Stimulated activated CD8-positive, alpha-beta memory T cell treated with anti-CD3 and anti-CD28 coated beads, Interleukin-15, amount 100 ng/mL, for 48 hours (primary cell): ENCODE measurements around the gene ADGRA1.
"Not testable (repeated sequence)": the region's sequence is repeated elsewhere in the genome, so short reads cannot be mapped to it uniquely, and the experiment has no call there.

ENCODE experiments used
- DNase-seq, 2 donors: peaks; one replicate each; pipeline ENCODE4 v3.0.0-alpha.2; 2020; ENCODE audit warnings: low read depth in 2 of 2

ADGRA1 gene

DNA sequence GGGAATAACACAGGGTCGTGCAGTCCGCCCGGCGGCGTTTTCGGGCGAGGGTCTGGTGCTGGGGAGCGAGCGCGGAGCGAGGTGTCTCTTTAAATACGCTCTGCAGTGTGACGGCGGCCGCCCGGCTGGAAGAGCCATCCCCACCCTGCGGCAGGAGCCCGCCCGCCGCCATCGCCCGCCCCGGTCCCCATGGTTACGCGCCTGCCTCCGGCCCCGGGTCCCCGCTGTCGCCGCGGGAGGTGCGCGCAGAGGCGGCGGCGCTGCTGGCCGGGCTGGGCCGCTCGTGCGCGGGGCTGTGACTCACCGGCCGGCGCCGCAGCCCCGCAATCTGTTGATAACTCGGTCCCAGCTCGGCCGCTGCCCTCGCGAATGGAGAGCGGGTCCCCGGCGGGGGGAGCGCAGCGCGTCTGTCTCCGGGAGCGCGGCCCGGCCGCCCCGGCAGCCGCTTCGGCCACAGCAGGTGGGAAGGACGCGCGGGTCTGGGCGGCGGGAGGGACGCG lies at the start of gene ADGRA1:
TSS of gene ADGRA1 (plus strand) at position 246 of the 500 bp plus-strand sequence. CDS start 986 bp downstream, outside the sequence.
- DNase-seq: no peak

DNA sequence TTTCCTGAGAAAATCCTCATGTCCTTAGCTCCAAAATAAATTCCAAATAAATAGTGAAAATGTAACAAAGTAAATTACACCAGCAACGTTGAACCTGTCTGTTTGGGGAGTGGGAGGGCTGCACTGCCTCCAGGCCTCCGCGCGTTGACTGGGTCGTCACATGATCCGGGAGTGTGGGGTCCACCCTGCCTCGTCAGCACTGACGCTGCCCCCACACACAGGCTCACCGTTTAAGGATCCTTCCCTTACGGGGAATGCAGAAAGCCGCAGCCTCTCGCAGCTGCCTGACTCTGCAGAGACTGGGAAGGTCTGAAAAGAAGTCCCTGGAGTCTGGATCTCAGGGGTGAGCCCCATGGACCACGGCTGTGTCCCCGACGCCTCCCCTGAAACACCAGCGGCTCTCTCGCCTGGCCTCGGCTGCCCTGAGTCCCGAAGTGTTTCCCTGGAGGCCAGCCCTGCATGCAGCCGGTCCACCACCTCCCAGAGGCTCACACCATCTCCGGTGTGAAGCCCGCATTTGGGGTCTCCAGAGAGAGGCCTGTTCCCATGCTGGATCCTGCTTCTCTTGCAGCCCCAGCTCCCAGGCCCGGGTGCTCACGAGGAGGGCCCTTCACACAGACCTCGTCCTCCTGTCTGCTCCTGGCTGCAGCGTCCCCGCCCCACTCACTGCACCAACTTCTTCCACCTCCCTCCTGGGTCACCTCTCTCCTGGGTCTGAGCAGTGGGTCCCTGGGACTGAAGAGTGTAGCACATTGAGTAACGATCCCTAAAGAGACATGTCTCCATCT lies 49.5 kb upstream of the ADGRA1 start:
- DNase-seq: no peak

GRCh38 chr10:133039107-133039802 lies 48.5 kb upstream of the ADGRA1 start:
- DNase-seq: no peak

GRCh38 chr10:133039803-133040165 lies 47.9 kb upstream of the ADGRA1 start:
- no peak for DNase-seq

- no peak for DNase-seq
Observed at GRCh38 chr10:133040198-133040597, 47.5 kb upstream of the ADGRA1 start.

DNA sequence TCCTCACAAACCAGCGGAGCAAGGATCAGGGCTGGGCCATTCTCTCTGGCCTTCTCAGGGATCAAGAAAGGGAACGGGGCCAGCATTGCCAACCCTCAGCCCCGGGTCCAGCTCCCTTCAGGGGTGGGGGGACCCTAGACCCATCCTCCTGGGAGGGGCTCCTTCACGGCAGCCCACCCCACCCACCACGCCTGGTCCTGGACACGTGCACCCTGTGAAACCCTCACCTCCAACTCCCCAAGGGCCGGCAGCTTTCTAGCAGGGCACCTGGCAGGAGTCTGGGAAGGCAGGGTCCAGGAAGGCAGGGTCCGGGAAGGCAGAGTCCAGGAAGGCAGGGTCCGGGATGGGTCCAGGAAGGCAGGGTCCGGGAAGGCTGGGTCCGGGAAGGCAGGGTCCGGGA lies 46.6 kb upstream of the ADGRA1 start:
- no peak for DNase-seq

DNA sequence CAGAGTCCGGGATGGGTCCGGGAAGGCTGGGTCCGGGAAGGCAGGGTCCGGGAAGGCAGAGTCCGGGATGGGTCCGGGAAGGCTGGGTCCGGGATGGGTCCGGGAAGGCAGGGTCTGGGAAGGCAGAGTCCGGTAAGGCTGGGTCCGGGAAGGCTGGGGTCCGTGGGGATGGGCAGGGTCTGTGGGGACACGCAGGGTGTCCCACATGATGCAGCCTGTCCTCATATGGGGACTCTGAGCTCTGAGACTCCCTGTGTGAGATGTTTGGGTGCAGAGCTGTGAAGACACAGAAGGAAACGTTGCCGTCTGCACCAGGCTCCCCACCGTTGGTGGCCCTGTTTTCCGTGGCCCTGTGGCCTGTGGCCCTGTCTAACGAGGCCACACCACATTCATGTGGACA lies 45.7 kb upstream of the ADGRA1 start:
- no peak for DNase-seq

GRCh38 chr10:133042816-133043215 lies 44.9 kb upstream of the ADGRA1 start:
- DNase-seq: no peak

DNA sequence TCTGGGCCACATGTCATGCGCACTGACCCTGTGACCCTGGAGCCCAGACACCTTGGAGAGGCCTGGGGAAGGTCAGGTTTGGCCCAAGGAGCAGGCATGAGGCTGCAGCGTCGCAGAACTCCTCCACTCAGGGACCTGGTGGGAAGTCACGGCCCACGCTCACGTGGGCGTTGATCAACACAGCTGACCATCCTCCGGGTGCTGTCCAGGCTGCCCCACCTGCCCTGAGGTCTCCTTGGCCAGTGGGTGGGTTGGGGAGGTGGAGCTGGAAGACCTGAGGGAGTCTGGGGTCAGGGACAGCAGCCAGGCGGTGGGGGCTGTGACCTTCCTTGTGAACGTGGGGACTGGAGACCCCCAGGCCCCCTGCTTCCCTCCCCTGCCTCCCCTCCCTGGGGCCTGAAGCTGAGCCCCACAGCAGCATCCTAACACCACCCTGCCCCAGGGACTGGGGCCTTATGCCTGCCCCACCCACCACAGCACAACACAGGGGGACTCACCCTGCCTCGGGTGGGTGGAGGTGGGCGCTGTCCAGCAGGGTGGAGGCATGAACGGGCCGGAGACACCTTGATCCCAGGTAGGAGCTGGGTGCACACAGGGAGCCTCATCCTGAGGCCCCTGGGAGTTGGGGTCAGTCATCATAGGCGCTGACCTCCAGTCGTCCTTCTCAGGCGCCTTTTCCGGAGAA lies 44.0 kb upstream of the ADGRA1 start:
- no peak for DNase-seq

DNA sequence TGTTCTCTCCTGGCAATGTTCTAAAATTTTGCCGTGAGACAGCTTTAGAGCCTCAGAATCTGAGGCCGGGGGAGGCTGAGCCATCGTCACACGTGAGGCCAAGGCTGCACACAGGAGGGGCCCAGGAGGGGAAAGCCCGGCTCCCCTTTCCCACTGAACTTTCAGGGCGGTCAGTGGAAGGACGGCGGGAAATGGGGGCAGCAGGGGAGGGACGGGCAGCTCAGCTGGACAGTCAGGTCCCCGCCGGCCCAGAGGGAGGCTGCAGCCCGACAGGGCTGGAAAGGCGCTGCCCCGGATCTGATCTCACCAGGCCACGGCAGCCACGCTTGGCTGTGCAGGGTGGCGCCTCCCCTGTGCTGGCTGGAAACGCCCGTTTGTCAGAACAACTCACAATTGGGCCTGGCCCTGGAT lies 43.3 kb upstream of the ADGRA1 start:
- no peak for DNase-seq

DNA sequence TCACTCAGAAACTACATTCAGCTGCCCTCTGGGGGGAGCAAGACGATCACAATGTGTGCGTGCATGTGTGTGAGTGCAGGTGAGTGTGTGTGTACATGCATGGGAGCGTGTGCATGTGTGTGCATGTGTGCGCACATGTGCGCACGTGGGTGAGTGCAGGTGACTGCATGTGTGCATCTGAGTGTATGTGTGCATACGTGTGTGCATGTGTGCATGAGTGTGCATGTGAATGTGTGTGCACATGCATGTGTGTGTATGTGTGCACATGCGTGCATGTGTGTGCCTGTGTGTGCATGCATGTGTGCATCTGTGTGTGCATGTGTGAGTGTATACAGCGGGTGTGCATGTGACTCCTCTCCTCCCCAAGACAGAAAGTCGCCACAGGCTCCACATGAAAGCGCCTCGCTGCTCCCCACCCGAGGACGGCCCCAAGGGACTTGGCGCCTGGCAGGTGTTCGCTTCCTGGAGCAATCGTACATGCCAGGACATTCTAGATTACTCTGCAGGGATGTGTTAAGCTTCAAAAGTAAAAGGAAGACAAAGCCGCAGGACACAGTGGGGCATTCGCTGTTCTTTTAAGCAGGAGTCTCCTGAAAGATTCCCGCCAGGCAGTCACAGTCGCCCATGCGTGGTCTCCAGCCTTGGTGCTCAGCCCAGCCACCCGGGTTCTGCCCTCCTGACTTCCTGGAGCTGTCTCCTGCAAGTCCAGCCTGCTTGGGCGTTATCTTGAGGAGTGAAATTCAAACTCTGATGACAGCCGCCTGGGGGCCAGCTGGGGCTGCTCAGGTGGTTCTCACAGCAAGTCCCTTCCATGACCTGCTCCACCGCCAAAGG lies 42.0 kb upstream of the ADGRA1 start:
- DNase-seq: no peak

GRCh38 chr10:133046390-133046765 lies 41.3 kb upstream of the ADGRA1 start:
- DNase-seq: no peak

DNA sequence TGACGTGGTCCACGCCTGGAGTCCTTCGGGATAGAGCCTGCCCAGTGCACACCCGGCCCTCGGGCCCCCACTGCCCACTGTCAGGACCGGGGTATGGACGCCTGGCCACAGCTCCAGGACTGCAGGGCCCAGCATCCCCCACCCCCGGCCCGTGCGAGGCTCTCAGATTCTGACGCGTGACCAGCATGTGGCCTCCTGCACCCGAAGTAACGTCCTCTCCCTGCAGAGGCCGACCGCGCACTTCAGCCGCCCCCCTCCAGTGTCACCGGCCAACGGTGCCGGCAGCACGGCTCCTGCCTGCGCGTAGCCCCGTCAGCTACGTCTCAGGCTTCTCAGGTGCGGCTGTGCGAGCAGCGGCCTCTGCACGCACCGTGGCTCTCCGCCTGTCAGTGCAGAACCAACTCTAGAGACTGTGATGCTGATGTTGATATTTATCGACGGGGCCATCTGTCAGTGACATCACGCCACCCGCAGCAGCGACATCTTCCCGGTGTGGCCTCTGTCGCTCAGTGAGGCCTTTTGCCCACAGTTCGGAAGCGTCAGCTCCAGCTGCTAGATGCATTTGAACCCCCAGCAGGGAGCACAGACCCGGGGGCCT lies 40.1 kb upstream of the ADGRA1 start:
- DNase-seq: no peak

GRCh38 chr10:133048266-133048665 lies 39.5 kb upstream of the ADGRA1 start:
- DNase-seq: no peak

- no peak for DNase-seq
Observed at GRCh38 chr10:133048926-133049325, 38.8 kb upstream of the ADGRA1 start.

DNA sequence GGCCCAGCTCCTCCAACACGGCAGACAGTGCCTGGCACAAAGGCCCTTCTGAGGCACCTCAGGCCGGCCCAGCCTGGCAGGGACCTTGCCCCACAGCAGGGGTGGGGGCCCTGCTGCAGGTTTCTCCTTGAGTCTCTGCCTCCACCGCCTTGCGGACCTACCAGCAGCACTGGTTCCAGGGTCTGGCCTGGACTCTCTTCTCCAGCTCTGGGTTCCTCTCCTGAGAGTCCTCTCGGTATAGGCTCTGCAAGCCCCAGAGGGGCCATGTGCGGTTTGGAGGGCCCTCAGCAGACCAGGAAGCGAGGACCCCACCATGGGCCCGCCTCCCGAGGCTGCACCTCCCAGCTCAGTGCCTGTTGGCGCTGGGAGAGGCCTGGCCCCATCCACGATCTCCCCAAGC lies 38.1 kb upstream of the ADGRA1 start:
- no peak for DNase-seq

GRCh38 chr10:133050371-133050770 lies 37.4 kb upstream of the ADGRA1 start:
- DNase-seq: no peak

- no peak for DNase-seq
Observed at GRCh38 chr10:133052076-133052475, 35.6 kb upstream of the ADGRA1 start.

- DNase-seq: not testable (repeated sequence)
Observed at GRCh38 chr10:133053527-133054133, 34.1 kb upstream of the ADGRA1 start.

GRCh38 chr10:133055470-133055869 lies 32.3 kb upstream of the ADGRA1 start:
- no peak for DNase-seq

- no peak for DNase-seq
Observed at GRCh38 chr10:133056001-133056400, 31.7 kb upstream of the ADGRA1 start.
